NCI-H1930 (cell line): ENCODE measurements around the gene CPNE4.

Experiments
- DNase-seq, 2 experiments: peaks; one replicate each; lab custom pipeline; 2025; lab: John Stamatoyannopoulos, UW

CPNE4 gene

DNA sequence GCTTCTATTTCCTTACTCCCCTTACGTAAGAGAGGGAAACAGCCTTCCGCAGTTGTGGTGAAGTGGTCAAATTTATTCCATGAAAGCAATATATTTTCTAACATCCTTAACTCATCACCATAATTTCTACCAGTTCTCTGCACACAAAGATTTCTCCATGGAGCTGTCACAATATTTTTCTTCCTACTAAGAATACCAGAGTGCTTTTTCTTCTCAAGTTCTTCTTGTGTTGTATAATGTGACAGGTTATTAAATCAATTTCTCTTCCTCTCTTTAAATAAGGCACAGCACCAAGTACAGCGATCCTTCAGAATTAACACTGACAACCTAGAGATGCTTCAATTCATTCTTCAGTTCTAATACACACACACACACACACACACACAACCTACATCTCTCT is 153.0 kb downstream of the CPNE4 start:
- no peak for DNase-seq

DNA sequence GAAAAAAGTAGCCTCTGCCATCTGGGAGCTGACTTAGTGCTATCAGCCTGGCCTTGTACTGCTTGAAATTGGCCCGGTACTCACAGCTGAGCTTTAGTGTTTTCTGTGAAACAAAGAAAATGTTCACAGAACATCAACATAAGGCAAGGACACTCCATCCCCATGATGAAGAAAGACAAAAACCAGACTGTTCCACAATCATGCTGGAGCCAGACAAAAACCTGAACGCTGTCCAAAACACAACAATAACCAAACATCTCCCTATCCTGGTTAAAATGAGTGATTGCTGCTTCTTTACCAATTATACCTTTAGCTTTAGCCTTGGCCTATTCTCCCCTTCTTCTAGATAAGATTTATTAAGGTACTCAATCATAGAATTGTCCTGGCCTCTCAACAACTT is 153.9 kb downstream of the CPNE4 start:
- no peak for DNase-seq

DNA sequence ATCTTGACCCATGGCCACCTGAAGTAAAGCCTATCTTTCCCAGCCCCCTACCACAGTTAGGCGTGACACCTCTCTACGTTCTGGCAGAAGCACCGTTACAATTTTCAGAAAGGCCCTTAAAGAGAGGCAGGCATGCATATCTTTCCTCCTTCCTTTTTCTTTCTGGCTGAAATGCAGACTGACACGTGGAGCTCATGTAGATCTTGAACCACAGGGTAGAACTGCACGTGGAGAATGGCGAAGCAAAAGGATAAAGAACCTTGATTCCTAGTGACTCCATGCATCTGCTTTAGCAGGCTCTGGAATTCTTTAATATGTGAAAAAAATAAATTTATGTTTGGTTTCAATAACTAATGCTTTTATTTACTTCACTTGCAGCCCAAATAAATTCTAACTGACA is 166.6 kb downstream of the CPNE4 start:
- no peak for DNase-seq

DNA sequence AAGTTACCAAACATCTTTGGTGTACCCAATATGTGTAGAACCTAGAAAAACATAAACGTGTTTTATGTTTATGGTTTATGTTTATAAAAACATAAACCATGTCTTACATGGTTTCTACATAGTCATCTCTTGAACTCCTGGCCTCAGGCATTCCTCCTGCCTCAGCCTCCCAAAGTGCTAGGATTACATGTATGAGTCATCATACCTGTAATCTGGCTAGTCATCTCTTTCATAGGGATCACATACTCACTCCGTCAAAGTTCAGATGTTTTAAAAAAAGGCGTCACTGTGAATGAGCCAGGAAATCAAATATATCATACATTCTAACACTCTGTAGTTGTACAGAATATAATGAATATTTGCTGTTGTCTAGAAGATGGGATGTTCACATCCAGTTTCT is 178.6 kb downstream of the CPNE4 start:
- DNase-seq = no peak

DNA sequence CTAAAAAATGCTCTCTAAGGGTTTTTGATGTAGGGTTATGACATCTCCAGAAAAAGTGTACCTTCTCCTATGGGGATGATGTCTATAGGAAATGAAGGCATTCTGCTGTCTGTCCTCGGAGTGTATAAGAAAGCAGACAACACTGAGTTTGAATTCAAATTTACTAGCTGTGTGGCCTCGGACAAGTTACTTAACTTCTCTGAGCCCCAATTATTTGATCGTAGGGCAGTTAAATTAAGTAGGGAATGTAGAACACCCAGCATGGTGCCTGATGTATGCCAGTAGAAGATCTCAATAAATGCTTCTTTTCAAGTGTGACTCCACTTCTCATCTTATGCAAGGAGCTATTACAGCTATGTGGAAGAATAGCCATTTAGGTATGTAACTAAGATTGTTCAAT is 184.6 kb downstream of the CPNE4 start:
- DNase-seq = no peak

DNA sequence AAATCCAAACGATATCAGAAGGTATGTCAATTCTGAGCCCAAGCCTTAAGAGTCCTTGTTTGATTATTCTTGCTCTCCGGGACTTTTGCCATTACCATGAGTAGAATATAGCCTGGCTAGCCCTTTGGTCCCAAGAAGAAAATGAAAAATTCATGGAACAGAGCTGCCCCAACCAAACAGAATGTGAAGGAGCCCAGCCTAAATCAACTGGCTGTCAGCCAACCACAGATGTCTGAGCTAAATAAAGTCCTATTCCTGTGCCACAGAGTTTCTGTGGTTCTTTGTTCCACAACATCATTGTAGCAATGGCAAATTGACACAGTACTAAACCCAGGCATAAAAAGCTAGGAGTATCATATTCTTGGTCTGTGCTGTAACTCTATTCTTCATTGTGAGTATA is 185.2 kb downstream of the CPNE4 start:
- no peak for DNase-seq

DNA sequence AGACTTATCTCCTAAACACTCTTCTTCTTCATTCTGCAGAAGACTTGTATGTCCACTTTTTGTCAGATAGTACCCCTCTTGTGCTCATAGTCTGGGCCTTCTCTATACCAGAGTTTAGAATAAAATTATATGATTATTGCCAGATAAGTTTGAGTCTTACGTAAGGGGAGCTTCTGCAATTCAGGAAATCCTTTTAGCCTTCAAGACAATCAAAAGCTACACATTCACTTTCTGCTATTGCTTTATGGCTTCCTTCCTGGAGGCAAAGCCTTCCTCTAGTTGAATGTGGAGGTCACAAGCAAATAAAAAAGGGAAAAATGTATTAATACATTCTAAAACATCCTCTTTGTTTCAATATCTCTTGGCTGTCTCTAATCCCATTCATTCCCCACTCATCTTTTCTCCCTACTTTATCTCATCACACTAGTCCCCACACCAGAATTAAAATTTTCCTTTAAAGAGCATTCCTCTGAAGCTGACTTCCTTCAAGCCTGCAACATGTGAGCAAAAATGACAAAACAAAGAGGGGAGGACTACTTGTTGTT is 186.8 kb downstream of the CPNE4 start:
- DNase-seq = no peak

DNA sequence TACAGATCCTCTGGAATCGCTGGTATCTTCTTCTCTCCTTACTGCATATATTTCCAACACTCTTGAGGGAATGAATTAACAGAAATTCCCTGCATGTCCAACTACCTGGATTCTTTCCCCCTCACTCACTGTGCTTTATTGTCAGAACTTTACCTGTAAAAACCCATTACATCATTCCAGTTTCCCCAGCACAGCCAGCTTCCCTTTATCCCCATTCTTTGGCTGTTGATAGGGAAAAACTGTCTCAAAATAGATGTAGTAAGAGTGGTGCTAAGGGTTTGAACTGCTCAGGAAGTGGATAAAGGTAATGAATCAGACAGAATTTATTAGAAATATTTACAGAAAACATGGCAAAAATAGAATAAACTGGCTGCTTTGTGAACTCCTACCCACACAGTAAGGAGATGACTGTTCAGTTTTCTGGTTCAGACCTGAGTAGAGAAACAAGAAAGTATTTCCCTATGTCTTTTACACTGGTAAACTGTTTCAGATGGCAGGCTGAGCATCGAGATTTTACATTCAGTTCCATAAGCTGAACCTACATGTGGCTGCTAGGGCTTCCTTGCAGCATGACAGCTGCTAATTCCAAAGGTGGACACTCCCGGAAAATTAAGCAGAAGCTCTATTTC is 188.4 kb downstream of the CPNE4 start:
- no peak for DNase-seq

DNA sequence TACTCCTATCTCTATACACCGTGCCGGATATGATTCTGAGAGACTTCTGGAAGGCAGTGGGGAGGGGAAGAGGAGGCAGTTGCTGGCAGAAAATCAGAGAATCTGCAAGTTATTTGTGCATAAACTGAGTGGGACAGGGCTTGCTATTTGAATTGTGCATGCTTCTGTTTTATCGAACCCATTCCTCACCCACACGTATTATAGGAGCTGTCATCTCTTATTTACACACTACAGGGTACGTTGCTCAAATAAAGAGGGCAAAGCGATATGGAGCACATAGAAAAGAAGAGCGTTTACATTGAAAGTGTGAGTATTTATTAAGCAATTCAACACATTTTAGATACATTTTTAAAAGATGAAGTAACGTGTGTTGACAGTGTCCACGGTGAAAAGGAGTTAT is 191.6 kb downstream of the CPNE4 start:
- DNase-seq = no peak

DNA sequence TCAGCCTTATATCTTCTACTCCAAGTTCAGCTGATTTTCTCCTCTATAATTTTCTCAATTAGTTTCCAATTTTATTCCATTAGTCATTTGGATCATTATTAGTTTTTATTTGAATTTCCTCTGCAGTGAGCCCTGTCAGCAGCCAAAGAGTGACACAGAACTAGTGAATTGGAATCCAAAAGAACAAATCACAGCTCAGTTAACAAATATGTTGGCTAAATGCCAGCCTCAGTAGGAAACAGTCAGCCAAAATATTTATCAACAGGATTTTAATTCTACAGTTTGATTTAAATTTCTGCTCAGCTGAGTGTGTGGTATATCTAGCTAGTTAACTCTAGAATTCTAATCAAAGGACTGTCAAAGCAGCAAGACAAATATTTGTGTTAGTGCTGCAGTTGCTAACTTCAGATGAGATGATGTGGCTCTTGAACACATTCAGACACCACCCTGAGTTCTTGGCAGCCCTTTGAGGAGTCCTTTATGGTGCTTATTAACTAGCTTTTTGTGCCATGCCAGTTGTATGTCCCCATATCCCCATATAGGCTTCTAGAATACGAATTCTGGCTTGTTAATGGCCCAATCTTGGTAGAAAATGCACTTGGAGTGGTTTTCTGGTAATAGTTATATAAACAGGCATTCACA is 194.5 kb downstream of the CPNE4 start:
- DNase-seq = no peak

DNA sequence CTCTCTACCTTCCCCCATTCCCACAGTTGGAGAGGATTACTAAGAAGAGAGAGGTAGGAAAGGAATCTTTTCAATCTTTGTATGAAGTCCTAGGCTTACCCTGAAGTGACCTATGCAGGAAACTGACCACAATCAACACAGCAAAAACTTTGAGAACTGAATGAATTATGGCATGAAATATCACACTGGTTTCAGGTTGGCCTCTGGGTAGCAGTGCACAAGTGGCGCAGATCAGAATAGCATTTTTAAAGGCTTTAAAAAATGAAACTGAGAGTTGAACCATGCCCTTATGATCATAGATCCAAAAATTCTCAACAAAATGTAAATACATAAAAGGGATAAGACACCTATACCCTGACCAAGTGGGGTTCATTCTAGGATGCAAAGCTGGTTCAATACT is 198.9 kb downstream of the CPNE4 start:
- no peak for DNase-seq

DNA sequence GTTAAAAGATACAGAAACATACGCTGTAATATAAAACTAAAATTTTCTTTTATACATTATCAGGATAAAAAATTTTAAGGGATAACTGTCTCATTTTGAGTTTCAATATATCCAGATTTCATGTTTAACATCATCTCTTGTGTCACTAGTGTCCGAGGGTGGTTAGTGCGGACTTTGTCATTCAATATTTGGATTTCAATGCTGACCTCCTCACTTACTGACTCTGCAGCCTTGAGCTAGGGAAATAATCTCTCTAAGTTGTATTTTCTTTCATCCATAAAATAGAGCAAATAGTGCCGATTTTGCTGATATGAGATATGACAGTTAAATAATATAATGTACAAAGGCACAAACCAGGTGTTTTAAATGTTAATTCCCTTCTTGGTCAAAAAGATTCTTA is 203.2 kb downstream of the CPNE4 start:
- no peak for DNase-seq

DNA sequence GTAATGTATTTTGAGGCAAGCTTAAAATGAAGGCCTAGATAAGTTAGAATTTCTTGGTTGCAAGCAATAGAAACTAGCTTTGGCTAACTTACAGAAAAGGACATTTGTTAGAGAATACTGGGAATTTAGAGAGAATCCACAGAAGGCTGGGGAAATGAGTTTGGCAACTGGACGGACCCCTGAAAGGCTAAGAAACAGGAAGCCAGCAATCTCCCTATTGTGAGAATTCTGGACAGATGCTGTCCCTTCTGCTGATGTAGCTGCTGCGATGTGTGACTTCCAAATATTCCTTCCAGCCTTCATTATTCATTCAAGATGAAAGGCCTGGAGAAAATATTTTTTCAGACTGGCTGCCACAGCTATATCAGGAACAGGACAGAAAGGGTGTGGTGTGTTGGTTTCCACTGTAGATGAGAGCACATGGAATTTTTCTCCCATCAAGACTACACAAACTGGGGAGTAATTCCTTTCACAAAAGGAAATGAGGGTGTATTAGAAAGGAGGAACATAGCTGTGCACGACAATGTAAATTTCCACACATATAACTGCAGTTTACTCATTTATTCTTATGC is 213.5 kb downstream of the CPNE4 start:
- no peak for DNase-seq

DNA sequence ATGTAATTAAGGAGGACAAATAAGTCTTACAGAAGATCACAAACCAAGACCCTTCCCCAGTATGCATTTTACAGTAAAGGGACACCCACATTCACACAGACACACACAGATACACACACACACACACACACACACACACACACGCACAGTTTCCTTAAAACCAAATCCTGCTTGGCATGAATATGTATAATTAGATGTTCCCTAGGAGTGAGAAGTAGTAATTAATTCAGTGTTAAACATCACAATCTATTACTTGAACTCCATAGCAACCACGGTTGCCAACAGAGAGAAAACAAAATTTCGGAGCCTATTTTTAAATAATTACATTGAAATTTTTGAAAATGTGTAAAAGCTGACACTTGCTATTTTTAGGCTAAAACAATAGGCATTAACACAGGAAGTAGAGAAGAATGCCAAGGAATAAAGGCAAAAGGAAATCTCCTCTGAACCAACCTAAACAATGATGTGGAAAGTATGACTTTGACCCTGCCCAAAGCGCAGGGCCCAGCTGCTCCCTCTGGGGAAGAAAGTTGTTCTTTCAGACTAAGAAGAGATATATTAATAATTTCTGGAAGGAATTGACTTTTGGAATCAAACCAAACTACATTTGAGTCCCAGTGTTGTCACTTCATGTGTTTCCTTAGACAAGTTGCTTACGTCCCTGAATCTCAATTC is 215.3 kb downstream of the CPNE4 start:
- DNase-seq = no peak

DNA sequence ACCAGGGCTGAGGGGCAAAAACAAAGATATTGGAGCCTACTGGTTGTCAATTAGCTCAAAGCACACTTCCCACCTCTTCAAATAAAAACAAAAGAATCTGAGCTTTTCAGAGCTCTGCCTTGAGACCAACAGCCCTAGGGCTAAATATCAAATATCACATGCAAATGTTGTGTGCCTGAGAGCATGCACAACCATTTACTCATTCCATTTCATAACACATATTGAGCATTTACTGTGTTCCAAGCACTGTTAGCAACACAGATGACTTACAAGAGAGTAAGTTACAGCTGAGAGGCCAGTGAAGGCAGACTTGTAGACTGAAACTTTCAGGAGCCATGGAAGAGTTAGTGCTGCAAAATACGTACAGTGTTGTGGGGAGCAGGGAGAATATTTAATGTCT is 222.4 kb downstream of the CPNE4 start:
- no peak for DNase-seq

DNA sequence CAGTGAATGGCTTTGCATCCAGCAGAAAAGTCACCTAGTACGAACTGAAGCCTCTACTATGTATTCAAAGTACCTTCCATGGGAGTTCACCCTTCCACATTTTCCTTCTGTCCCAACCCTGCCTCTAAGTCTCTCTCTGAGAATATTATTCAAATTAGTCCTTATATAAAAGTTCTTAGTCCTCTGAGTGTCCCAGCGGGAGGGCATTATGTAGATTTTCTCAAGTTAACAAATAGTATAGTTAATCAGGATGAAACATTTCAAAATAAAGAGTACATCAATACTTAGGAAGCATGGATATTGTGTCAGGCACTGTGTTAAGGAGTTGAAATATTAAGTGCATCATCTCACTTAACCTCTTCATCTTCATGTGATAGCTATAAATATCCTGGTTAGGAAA is 223.3 kb downstream of the CPNE4 start:
- DNase-seq = no peak

DNA sequence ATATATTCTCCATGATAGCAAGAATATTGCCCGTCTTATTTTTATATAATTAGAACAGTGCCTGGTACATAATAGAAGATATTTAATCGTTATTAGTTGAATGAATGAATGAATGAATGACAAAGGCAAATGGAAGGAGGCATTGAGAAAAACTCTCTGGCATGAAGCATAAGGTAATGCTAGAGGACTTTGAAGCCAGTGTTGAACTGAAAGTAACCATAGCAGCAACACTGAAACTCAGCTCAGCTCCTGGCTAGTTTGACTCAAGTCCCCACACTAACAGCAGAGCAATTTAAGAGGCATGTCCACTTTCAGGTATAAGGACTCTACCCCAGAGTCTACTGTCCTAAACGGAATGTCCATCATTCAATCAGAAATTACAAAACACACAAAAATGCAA is 227.0 kb downstream of the CPNE4 start:
- no peak for DNase-seq

DNA sequence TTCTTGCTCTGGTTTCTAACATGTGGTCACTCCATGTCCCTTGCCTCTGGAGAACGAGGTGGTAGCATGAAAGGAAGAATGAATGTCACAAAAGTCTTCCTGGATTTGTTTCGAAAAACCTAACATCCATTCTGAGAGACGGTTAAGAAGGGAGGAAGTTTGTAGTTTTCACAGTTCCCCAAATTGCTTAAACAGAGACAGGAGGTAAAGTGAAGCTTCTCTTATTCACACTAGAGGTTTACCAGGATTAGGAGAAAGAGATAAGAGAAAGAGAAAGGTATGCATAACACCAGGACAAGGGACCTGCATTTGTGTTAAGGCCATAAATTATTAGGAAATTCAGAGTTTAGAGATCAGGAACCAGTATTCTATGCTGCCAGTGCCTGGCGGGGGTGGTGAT is 228.1 kb downstream of the CPNE4 start:
- DNase-seq = no peak

DNA sequence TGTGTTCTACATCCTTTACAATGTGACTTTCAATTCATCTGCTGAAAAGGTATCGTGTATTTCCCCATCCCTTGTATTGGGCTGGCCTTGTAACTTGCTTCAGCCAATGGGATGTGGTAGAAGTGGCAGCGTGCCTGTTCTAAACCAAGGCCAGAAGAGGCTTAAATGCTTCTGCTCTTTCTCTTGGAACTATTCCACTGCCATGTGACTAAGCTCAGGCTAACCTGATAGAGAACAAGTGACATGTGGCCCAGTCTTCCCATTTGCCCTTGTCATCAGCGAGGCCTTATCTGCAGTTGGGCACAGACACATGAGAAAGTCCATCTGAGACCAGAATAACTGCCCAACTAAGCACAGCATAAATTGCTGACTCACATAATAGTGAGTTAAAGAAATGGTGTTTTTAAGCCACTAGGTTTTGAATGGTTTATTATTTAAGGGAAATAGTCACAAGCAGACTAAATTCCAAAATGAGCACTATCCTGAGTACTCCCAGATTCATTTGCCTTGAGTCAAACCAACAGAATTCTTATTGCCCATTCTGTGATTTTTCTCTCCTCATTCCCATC is 230.2 kb downstream of the CPNE4 start:
- DNase-seq = no peak

DNA sequence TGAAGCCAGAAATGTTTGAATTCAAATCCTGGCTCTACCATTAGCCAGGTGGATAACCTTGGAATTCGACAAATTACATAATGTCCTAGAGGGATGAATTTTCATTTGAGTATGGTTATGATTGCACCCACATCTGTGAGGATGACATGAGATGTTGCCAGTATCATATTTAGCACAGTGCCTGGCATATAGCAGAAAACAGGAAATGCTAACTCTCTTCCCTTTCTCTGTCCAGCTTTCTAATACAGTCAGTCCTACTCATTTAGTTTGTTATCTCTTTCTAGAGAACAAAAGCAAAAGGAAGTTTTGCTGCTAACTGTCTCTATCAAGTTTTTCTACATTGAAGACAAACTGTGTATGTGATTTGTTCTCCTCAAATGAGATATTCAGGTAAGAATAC is 231.7 kb downstream of the CPNE4 start:
- no peak for DNase-seq

DNA sequence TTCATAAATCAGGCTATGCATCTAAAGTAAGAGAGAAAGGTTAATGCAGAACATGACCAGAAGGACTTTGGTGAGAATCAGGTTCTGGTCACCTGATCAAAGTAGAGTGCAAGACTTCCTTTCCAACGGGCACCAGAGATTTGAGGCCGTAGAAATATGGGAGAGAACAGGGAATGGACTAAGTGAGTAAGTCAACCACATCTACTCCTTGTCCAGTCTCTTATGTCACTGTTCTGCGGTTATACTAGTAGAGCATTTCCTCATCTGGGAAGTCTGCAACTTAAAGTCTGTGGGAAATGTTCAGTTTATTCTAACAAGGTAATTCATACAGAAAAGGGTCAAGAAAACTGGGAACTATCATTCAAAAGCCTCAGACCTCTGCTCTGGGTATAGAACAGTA is 232.8 kb downstream of the CPNE4 start:
- no peak for DNase-seq

DNA sequence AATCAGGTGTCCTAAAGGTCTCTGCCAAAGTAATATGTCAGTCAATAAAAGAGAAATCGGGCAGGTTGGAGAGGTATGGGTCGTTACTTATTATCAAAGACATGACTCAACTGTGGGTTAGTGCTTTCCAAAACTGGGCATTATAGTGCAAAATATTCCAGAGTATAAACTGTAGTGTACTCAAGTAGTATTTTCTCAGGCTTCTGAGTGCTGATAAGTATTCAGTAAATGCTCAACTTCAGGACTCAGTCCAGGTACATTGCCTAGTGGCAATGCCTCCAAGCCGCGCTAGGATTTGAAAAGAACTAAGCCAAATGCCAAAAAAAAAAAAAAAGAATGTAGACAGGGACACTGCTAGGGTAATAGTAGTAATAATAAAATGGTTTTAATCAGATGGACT is 233.2 kb downstream of the CPNE4 start:
- no peak for DNase-seq

DNA sequence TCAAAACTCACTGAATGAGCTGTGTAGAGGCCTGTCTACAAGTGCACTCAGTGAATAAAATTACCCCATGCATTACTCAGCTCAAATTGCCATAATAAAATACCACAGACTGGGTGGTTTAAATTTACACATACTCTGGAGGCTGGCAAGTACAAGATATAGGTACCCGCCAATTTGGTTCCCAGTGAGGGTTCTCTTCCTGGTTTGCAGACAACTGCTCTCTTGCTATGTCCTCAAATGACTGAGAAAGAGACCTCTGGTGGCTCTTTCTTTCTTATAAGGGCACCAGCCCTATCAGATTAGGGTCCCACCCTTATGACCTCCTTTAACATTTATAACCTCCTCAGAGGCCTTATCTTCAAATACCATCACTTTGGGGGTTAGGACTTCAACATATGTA is 237.0 kb downstream of the CPNE4 start:
- DNase-seq = no peak
